HCT116 (cell line): ENCODE measurements around the gene ALOX5AP.

ENCODE experiments used
- POLR2A ChIP-seq: IDR thresholded peaks from 2 replicates; pipeline ENCODE4 v1.7.0; 2011; ENCODE audit warnings: borderline replicate concordance; ENCODE audit not compliant: insufficient read depth, insufficient read length; ENCODE audit errors: extremely low read depth
- TF ChIP-seq, protein P1 (sequence below): IDR thresholded peaks from 2 replicates; pipeline ENCODE4 v1.6.1; 2012; ENCODE audit warnings: low read depth
- TF ChIP-seq, protein P2 (sequence below): IDR thresholded peaks from 2 replicates; pipeline ENCODE4 v1.6.1; 2012

DNA sequence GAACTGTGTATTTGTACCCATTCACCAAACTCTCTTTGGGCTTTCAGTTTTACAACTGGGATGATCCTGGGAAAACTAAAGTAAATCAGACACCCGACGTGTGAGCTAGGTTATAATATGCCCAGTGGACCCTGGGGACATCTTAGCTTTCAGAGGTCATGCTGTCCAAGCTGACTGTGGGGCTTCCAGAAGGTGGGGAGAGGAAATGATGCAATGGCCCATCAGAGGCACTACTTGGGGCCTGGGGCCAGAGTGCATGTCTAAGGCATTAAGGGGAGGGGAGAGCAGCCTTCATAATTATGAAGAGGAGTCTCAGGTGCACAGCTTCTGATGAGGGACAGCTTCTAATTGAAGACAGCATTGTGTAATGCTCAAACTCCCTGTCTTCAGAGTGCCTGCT lies 30.9 kb downstream of the ALOX5AP start:
- TF ChIP-seq, protein P1, sequence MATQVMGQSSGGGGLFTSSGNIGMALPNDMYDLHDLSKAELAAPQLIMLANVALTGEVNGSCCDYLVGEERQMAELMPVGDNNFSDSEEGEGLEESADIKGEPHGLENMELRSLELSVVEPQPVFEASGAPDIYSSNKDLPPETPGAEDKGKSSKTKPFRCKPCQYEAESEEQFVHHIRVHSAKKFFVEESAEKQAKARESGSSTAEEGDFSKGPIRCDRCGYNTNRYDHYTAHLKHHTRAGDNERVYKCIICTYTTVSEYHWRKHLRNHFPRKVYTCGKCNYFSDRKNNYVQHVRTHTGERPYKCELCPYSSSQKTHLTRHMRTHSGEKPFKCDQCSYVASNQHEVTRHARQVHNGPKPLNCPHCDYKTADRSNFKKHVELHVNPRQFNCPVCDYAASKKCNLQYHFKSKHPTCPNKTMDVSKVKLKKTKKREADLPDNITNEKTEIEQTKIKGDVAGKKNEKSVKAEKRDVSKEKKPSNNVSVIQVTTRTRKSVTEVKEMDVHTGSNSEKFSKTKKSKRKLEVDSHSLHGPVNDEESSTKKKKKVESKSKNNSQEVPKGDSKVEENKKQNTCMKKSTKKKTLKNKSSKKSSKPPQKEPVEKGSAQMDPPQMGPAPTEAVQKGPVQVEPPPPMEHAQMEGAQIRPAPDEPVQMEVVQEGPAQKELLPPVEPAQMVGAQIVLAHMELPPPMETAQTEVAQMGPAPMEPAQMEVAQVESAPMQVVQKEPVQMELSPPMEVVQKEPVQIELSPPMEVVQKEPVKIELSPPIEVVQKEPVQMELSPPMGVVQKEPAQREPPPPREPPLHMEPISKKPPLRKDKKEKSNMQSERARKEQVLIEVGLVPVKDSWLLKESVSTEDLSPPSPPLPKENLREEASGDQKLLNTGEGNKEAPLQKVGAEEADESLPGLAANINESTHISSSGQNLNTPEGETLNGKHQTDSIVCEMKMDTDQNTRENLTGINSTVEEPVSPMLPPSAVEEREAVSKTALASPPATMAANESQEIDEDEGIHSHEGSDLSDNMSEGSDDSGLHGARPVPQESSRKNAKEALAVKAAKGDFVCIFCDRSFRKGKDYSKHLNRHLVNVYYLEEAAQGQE: no peak
- TF ChIP-seq, protein P2, sequence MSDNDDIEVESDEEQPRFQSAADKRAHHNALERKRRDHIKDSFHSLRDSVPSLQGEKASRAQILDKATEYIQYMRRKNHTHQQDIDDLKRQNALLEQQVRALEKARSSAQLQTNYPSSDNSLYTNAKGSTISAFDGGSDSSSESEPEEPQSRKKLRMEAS: no peak
- no peak for TF ChIP-seq POLR2A
